ENCODE measurements around the gene DGKA. TPM values are rescaled to one million over a fixed set of nuclear protein-coding genes. Genes with fewer than 3 reads are reported as not detected.

The DGKA gene
- total and polyA plus RNA-seq, 2 of the 13 experiments (the other 11 are each of a cell fraction or from before 2014, with no cell fraction given), result 2.4 to 5.4 TPM

DNA sequence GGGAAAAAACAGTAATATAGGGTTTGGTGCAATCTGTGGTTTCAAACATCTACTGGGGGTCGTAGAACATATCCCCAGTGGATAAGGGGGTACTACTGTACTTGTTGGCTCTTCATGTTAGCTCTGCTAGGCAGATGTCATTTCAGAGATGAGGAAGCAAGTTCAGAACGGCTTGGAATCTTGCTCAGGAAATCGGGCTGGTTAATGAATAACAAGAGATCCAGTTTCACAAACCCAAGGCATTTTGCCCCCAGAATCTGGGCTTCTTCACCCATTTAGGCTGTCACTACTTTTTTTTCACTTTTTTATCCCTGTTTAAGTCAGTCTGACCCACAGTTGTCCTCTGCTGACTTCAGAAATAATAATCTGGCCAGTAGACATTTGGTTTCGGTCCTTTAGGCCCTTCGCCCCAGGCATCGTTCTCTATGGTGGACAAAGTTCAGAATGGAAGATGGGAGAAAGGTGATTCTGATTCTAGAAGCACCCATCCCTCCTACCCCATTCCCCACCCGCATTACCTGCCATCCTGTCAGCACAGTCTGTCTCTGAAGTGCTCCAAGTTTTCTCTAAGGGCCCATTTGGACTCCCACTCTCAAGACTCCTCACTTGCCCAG lies 70.6 kb downstream of the DGKA start (continued):
- TF ChIP-seq, protein P1, sequence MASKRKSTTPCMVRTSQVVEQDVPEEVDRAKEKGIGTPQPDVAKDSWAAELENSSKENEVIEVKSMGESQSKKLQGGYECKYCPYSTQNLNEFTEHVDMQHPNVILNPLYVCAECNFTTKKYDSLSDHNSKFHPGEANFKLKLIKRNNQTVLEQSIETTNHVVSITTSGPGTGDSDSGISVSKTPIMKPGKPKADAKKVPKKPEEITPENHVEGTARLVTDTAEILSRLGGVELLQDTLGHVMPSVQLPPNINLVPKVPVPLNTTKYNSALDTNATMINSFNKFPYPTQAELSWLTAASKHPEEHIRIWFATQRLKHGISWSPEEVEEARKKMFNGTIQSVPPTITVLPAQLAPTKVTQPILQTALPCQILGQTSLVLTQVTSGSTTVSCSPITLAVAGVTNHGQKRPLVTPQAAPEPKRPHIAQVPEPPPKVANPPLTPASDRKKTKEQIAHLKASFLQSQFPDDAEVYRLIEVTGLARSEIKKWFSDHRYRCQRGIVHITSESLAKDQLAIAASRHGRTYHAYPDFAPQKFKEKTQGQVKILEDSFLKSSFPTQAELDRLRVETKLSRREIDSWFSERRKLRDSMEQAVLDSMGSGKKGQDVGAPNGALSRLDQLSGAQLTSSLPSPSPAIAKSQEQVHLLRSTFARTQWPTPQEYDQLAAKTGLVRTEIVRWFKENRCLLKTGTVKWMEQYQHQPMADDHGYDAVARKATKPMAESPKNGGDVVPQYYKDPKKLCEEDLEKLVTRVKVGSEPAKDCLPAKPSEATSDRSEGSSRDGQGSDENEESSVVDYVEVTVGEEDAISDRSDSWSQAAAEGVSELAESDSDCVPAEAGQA (IDR thresholded peaks at IDR 0.05; ENCODE audit: low read depth), result no peak
- TF ChIP-seq, protein P1 (CRISPR knock-in tag; IDR thresholded peaks at IDR 0.05; ENCODE audit: borderline replicate concordance), result no peak
- peak; percentile 50 for TF ChIP-seq TEAD3 (CRISPR knock-in tag; optimal IDR thresholded peaks at IDR 0.05; ENCODE audit: borderline replicate concordance)
- TF ChIP-seq KLF16 (CRISPR knock-in tag; IDR thresholded peaks at IDR 0.05), result no peak
- TF ChIP-seq ZNF709 (CRISPR knock-in tag; IDR thresholded peaks at IDR 0.05), result no peak
- TF ChIP-seq ZNF510 (CRISPR knock-in tag; IDR thresholded peaks at IDR 0.05; ENCODE audit: low read depth), result no peak
- TF ChIP-seq DRAP1 (CRISPR knock-in tag; IDR thresholded peaks at IDR 0.05), result 0 out of 2 replicates have a peak, but pooled peaks have one; percentile 26
- TF ChIP-seq ZBTB7B (CRISPR knock-in tag; IDR thresholded peaks at IDR 0.05), result peak; percentile 67; the same call in 1 of the 2 replicates
- peak; percentile 48; the same call in 1 of the 2 replicates for TF ChIP-seq SIX1 (CRISPR knock-in tag; IDR thresholded peaks at IDR 0.05; ENCODE audit: borderline replicate concordance)
- no peak for TF ChIP-seq ZNF605 (CRISPR knock-in tag; IDR thresholded peaks at IDR 0.05)
- TF ChIP-seq, protein P2, sequence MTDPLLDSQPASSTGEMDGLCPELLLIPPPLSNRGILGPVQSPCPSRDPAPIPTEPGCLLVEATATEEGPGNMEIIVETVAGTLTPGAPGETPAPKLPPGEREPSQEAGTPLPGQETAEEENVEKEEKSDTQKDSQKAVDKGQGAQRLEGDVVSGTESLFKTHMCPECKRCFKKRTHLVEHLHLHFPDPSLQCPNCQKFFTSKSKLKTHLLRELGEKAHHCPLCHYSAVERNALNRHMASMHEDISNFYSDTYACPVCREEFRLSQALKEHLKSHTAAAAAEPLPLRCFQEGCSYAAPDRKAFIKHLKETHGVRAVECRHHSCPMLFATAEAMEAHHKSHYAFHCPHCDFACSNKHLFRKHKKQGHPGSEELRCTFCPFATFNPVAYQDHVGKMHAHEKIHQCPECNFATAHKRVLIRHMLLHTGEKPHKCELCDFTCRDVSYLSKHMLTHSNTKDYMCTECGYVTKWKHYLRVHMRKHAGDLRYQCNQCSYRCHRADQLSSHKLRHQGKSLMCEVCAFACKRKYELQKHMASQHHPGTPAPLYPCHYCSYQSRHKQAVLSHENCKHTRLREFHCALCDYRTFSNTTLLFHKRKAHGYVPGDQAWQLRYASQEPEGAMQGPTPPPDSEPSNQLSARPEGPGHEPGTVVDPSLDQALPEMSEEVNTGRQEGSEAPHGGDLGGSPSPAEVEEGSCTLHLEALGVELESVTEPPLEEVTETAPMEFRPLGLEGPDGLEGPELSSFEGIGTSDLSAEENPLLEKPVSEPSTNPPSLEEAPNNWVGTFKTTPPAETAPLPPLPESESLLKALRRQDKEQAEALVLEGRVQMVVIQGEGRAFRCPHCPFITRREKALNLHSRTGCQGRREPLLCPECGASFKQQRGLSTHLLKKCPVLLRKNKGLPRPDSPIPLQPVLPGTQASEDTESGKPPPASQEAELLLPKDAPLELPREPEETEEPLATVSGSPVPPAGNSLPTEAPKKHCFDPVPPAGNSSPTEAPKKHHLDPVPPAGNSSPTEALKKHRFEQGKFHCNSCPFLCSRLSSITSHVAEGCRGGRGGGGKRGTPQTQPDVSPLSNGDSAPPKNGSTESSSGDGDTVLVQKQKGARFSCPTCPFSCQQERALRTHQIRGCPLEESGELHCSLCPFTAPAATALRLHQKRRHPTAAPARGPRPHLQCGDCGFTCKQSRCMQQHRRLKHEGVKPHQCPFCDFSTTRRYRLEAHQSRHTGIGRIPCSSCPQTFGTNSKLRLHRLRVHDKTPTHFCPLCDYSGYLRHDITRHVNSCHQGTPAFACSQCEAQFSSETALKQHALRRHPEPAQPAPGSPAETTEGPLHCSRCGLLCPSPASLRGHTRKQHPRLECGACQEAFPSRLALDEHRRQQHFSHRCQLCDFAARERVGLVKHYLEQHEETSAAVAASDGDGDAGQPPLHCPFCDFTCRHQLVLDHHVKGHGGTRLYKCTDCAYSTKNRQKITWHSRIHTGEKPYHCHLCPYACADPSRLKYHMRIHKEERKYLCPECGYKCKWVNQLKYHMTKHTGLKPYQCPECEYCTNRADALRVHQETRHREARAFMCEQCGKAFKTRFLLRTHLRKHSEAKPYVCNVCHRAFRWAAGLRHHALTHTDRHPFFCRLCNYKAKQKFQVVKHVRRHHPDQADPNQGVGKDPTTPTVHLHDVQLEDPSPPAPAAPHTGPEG (CRISPR knock-in tag; IDR thresholded peaks at IDR 0.05), result no peak
- TF ChIP-seq, protein P3, sequence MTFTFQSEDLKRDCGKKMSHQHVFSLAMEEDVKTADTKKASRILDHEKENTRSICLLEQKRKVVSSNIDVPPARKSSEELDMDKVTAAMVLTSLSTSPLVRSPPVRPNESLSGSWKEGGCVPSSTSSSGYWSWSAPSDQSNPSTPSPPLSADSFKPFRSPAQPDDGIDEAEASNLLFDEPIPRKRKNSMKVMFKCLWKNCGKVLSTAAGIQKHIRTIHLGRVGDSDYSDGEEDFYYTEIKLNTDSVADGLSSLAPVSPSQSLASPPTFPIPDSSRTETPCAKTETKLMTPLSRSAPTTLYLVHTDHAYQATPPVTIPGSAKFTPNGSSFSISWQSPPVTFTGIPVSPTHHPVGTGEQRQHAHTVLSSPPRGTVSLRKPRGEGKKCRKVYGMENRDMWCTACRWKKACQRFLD (CRISPR knock-in tag; IDR thresholded peaks at IDR 0.05; ENCODE audit: borderline replicate concordance), result no peak
- no peak for TF ChIP-seq SOX5 (CRISPR knock-in tag; IDR thresholded peaks at IDR 0.05; ENCODE audit: borderline replicate concordance)
- no peak for TF ChIP-seq RAD21 (CRISPR knock-in tag; IDR thresholded peaks at IDR 0.05)
